LNCaP clone FGC (cell line): Measurements from ENCODE around the gene SEC63.
"Not testable (repeated sequence)": the region's sequence is repeated elsewhere in the genome, so short reads cannot be mapped to it uniquely, and the experiment has no call there.

ENCODE experiments used
- DNase-seq: peaks from one replicate; pipeline ENCODE4 v3.0.0-alpha.2; 2011; ENCODE audit warnings: low read depth
- H3K4me3 ChIP-seq: 2 replicates; pipeline ENCODE4 v1.5.1; 2011; ENCODE audit warnings: mild to moderate bottlenecking, low read depth, low read length, control low read depth
- TF ChIP-seq, protein P1 (sequence below): IDR thresholded peaks from 2 replicates; pipeline ENCODE4 v1.5.1; 2012; ENCODE audit warnings: mild to moderate bottlenecking; ENCODE audit not compliant: control insufficient read depth, insufficient read depth; ENCODE audit errors: extremely low read depth

SEC63 gene

DNA sequence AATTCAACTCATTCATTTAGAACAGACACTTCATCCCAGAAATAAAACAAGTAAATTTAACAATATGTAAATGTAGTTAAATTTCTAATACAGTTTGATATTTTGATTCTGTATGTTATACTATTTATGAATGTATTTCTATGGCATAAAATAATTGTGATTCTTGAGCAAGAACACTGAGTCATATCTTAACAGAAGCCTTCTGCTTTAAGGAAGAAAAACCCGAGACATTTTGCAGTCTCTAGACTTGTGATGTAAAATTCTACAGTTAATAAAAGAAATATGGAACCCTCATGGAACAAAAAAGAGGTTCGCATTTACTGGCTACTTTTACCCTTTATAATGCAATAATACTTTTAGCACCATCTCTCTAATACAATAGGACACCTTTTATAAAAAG is 86.0 kb downstream of the SEC63 start:
- TF ChIP-seq, protein P1, sequence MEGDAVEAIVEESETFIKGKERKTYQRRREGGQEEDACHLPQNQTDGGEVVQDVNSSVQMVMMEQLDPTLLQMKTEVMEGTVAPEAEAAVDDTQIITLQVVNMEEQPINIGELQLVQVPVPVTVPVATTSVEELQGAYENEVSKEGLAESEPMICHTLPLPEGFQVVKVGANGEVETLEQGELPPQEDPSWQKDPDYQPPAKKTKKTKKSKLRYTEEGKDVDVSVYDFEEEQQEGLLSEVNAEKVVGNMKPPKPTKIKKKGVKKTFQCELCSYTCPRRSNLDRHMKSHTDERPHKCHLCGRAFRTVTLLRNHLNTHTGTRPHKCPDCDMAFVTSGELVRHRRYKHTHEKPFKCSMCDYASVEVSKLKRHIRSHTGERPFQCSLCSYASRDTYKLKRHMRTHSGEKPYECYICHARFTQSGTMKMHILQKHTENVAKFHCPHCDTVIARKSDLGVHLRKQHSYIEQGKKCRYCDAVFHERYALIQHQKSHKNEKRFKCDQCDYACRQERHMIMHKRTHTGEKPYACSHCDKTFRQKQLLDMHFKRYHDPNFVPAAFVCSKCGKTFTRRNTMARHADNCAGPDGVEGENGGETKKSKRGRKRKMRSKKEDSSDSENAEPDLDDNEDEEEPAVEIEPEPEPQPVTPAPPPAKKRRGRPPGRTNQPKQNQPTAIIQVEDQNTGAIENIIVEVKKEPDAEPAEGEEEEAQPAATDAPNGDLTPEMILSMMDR = no peak
- DNase-seq = no peak
- H3K4me3 ChIP-seq = no peak overlapping the region

DNA sequence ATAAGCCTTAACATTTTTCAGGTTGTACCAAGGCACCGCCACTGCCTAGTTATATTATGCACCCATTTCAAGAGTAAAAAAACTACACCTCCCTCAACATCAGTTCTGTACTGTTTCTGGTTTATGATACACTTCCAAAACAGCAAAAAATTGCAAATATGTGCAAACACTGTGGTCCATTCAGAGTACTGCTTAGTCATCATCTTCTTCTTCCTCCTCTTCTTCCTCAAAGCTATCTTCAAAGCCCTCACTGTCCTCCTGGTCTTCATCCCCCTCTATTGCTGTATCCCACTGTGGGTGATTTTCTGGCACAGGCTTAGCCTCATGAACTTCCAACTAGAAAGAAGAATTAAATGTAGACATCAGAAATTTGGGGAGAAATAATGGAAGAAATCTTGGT is 86.5 kb downstream of the SEC63 start:
- H3K4me3 ChIP-seq, DNase-seq: not testable (repeated sequence)

DNA sequence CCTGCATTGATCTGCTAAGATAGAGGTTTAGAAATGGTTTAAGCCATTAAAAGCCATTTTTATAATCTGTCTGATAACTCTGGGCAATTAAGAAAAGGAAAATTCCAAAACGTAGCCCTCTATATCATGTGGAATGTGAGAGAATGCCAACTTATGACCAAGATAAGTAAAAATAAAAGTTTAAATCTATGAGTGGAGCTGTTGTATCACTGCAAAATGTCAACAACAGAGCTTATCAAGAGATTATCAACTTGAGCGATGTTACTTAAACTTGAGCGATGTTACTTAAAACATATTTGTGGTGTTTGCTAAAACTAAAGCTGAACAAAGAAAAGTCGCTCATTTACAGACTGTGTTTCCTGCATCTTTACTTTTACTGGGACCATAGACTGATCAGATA is 87.0 kb downstream of the SEC63 start:
- TF ChIP-seq, protein P1 = no peak
- DNase-seq = no peak
- no peak overlapping the region for H3K4me3 ChIP-seq

DNA sequence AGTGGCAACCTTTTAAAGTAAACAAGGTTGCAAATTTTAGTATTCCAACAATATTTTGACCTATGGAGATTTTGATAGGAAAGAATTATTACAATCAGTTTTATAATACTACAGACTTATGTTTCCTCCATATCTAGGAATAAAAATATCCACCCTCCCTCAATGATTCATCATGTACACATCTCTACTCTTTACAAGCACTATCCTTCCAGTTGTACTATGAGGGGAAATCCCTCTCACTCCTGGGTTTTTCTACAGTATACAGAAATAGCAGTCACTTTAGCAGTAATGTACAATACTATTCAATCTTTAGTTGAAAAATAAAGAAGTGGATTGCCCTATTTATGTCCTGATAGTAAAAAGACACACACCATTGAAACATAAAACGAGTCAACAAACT is 87.6 kb downstream of the SEC63 start:
- TF ChIP-seq, protein P1 = no peak
- DNase-seq = no peak
- no peak overlapping the region for H3K4me3 ChIP-seq

DNA sequence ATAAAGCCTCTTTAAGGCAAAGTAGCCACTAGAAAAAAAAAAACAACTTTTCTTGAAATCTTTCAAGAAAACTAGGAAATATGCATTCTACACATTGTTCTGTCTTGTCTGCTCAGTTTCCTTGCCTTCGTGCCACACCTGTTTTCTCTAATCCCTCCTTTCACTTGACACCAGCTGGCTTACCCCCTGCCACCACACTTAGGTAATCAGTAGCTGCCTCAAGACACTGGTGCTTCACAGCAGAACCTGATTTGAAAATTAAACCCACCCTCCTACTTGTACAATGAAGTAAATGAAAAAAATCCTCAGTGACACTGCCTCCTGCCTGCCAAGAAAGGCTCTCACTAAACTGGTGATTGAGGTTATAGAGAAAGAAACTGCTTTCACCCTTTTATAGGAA is 88.1 kb downstream of the SEC63 start:
- no peak overlapping the region for H3K4me3 ChIP-seq
- DNase-seq = no peak

DNA sequence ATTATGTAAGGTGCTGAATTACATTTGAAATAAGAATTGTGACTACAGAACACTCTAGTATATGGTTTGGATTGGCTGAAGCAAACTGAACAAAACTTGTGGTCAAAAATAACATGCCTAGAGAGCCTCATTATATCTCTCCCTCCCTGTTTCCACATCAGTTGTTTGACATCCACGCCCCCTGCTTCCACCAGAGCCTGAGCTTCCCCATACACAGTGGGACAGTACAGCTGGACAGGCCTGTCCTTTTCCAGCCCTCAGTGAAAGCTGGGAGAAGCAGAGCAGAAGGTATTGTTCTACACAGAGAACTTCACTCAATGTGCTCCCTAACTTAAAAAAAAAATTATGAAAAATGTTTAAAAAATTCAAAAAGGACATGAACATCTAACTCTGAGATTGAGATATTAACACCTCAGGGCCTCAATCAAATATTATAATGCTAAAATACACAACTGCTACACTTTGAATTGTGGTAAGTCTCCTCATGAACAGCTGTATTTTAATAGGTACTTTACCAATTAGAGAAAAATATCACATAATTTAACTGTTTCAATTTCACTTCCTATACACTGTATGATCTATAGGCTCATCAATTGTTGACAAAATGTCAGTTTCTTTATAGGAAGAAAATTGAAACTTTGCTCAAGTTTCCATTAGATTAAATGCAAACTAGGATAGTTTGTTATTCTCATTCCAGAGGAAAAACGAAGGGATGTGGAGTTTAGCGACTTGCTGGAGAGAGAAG is 89.0 kb downstream of the SEC63 start:
- H3K4me3 ChIP-seq = no peak overlapping the region
- TF ChIP-seq, protein P1 = no peak
- DNase-seq = no peak

More for the DNA sequence above, 88.1 kb downstream of the SEC63 start:
- TF ChIP-seq, protein P1 = no peak

DNA sequence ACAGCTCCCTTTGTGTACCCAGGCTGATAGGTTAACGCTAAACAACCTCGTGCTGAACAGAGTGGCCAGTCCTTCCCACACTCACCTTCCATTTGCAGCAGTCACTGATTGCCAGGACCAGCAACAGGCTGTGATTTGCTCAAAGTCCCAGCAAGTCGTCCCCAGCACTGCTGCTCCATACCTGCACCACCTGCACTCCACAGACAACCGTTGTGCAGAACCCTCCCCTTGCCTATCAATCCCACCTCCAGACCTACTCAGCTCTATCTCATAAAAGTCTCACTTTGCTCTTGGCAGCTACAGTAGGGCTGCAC is 90.7 kb downstream of the SEC63 start:
- TF ChIP-seq, protein P1 = no peak
- no peak overlapping the region for H3K4me3 ChIP-seq
- no peak for DNase-seq
